Neural progenitor cell (in vitro differentiated cells): Measurements from ENCODE around the gene TAGLN3.

Experiments used
- CTCF ChIP-seq: fragments of 200-600 bp; sonication (generic); IDR thresholded peaks from 2 replicates; pipeline ENCODE4 v1.5.1; 2017; ENCODE audit warnings: antibody characterized with exemption, mild to moderate bottlenecking
- EZH2phosphoT487 ChIP-seq: fragments of 200-600 bp; sonication (generic); IDR thresholded peaks from 2 replicates; pipeline ENCODE4 v1.6.1; 2017; ENCODE audit warnings: antibody characterized with exemption

- TF ChIP-seq CTCF (no peak), EZH2phosphoT487 (no peak)
Measured at GRCh38 chr3:112056451-112056929, 57.8 kb downstream of the TAGLN3 start.
